ENCODE measurements around the gene DENND6B.
"Not testable (repeated sequence)": the region's sequence is repeated elsewhere in the genome, so short reads cannot be mapped to it uniquely, and the experiment has no call there.

Gene DENND6B

GRCh38 chr22:50338042-50338573 lies 11.3 kb upstream of the DENND6B start:
- no peak for DNase-seq

GRCh38 chr22:50337262-50338041 lies 10.6 kb upstream of the DENND6B start:
- no peak for DNase-seq

GRCh38 chr22:50334433-50334832 lies 7.6 kb upstream of the DENND6B start:
- not testable (repeated sequence) for DNase-seq

- no peak for DNase-seq
Observed at GRCh38 chr22:50329236-50329635, 2.4 kb upstream of the DENND6B start.

GRCh38 chr22:50327711-50328019 lies 853 bp upstream of the DENND6B start:
- no peak for DNase-seq

GRCh38 chr22:50326225-50326955 lies 422 bp downstream of the DENND6B start:
- no peak for DNase-seq

GRCh38 chr22:50325444-50326224 lies 1.2 kb downstream of the DENND6B start:
- peak; percentile 15 for DNase-seq

- DNase-seq = no peak
Observed at GRCh38 chr22:50323900-50324299, 2.9 kb downstream of the DENND6B start.

GRCh38 chr22:50322382-50323104 lies 4.3 kb downstream of the DENND6B start:
- DNase-seq = not testable (repeated sequence)

GRCh38 chr22:50320671-50321325 lies 6.0 kb downstream of the DENND6B start:
- no peak for DNase-seq

- DNase-seq = no peak
Observed at GRCh38 chr22:50320116-50320515, 6.7 kb downstream of the DENND6B start.

GRCh38 chr22:50319503-50319951 lies 7.3 kb downstream of the DENND6B start:
- no peak for DNase-seq

GRCh38 chr22:50318698-50319411 lies 8.0 kb downstream of the DENND6B start:
- no peak for DNase-seq

GRCh38 chr22:50318356-50318697 lies 8.5 kb downstream of the DENND6B start:
- DNase-seq = no peak

GRCh38 chr22:50317674-50318073 lies 9.1 kb downstream of the DENND6B start:
- DNase-seq = no peak

GRCh38 chr22:50317178-50317577 lies 9.6 kb downstream of the DENND6B start:
- no peak for DNase-seq

GRCh38 chr22:50316114-50317065 lies 10.4 kb downstream of the DENND6B start:
- no peak for DNase-seq

- no peak for DNase-seq
Observed at GRCh38 chr22:50315289-50316113, 11.3 kb downstream of the DENND6B start.

Data from NCI-H510A treated with DMSO at 0.1 percent for 48 hours (cell line).